B cell (primary cell): ENCODE data around the gene FBXL16.

Experiments used
- EZH2 ChIP-seq: IDR thresholded peaks from 2 replicates; pipeline ENCODE4 v1.6.1; 2012; ENCODE audit warnings: borderline replicate concordance, low read depth, mild to moderate bottlenecking, moderate library complexity, low read length; ENCODE audit not compliant: insufficient read depth, poor library complexity, severe bottlenecking
- TF ChIP-seq, protein P1 (sequence below): fragments of 200-600 bp; IDR thresholded peaks from one replicate; pipeline ENCODE4 v1.8.0; 2022; ENCODE audit warnings: antibody characterized with exemption, mild to moderate bottlenecking

DNA sequence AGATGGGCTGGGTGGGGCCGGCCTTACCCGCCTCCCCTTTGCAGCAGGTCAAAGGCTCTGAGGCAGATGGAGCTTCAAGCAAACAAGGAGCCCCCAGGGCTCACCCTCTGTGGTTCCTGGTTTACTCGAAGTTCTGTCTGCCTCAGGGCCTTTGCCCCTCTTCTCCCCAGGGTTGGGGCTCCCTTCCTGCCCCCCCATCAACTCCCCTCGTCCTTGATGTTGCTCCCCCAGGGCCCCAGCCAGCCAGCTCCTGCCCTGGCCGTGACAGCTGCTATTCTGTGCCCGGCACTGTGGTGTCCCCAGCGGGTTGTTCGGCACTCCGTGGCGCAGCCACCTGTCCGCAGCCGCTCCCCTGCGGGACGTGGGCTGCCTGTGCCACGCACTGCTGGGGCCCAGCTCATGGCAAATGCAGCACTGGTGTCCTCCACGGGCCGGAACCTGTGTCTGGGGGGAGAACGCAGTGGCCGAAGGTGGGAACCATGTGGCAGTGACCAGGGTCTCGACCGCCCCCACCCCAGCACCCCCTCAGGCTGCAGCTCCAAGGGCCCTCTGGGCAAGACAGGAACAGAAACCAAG, 5.0 kb upstream of the FBXL16 start:
- TF ChIP-seq, protein P1, sequence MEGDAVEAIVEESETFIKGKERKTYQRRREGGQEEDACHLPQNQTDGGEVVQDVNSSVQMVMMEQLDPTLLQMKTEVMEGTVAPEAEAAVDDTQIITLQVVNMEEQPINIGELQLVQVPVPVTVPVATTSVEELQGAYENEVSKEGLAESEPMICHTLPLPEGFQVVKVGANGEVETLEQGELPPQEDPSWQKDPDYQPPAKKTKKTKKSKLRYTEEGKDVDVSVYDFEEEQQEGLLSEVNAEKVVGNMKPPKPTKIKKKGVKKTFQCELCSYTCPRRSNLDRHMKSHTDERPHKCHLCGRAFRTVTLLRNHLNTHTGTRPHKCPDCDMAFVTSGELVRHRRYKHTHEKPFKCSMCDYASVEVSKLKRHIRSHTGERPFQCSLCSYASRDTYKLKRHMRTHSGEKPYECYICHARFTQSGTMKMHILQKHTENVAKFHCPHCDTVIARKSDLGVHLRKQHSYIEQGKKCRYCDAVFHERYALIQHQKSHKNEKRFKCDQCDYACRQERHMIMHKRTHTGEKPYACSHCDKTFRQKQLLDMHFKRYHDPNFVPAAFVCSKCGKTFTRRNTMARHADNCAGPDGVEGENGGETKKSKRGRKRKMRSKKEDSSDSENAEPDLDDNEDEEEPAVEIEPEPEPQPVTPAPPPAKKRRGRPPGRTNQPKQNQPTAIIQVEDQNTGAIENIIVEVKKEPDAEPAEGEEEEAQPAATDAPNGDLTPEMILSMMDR = no peak
- no peak for TF ChIP-seq EZH2
